HepG2 (cell line): ENCODE results near the gene MEGF11. TPM values are rescaled to one million over a fixed set of nuclear protein-coding genes. Genes with fewer than 3 reads are reported as not detected.

Experiments
- ARID2 ChIP-seq: sonication (generic); formaldehyde crosslinking; IDR thresholded peaks from 2 replicates; pipeline ENCODE4 v1.8.1; 2022; ENCODE audit warnings: mild to moderate bottlenecking, missing genetic modification reagents, borderline replicate concordance
- FOXM1 ChIP-seq: sonication (generic); formaldehyde crosslinking; IDR thresholded peaks from 2 replicates; pipeline ENCODE4 v1.5.0; 2020; ENCODE audit warnings: missing genetic modification reagents
- GMEB1 ChIP-seq: sonication (generic); formaldehyde crosslinking; IDR thresholded peaks from 2 replicates; pipeline ENCODE4 v1.5.1; 2020; ENCODE audit warnings: missing genetic modification reagents, mild to moderate bottlenecking, borderline replicate concordance
- GRHL1 ChIP-seq: sonication (generic); formaldehyde crosslinking; conservative IDR thresholded peaks from 2 replicates; pipeline ENCODE4 v1.8.0; 2022; ENCODE audit warnings: missing genetic modification reagents
- HDAC1 ChIP-seq: sonication (generic); formaldehyde crosslinking; IDR thresholded peaks from 2 replicates; pipeline ENCODE4 v1.5.1; 2020; ENCODE audit warnings: mild to moderate bottlenecking, missing genetic modification reagents
- HMGXB3 ChIP-seq: sonication (generic); formaldehyde crosslinking; IDR thresholded peaks from 2 replicates; pipeline ENCODE4 v1.4.0; 2020; ENCODE audit warnings: missing genetic modification reagents, borderline replicate concordance
- MEF2D ChIP-seq: sonication (generic); formaldehyde crosslinking; IDR thresholded peaks from 2 replicates; pipeline ENCODE4 v1.5.1; 2020; ENCODE audit warnings: mild to moderate bottlenecking, missing genetic modification reagents
- NR2F6 ChIP-seq, 2 experiments: IDR thresholded peaks; 2 replicates each; pipeline ENCODE4 v1.6.1; 2016; ENCODE audit warnings: antibody characterized with exemption in 1 of 2, mild to moderate bottlenecking in 1 of 2
- POLR2A ChIP-seq, 2 experiments: IDR thresholded peaks; 2 replicates each; pipeline ENCODE4 v1.6.1; 2011; ENCODE audit warnings: low read depth in 2 of 2, low read length in 2 of 2, mild to moderate bottlenecking in 1 of 2, moderate library complexity in 1 of 2; ENCODE audit not compliant: insufficient read depth in 1 of 2
- SP4 ChIP-seq: sonication (generic); formaldehyde crosslinking; IDR thresholded peaks from 2 replicates; pipeline ENCODE4 v1.8.1; 2023; ENCODE audit warnings: mild to moderate bottlenecking, missing genetic modification reagents
- STAG1 ChIP-seq: sonication (generic); formaldehyde crosslinking; IDR thresholded peaks from 2 replicates; pipeline ENCODE4 v1.4.0; 2020; ENCODE audit warnings: missing genetic modification reagents
- THAP7 ChIP-seq: sonication (generic); formaldehyde crosslinking; IDR thresholded peaks from 2 replicates; pipeline ENCODE4 v1.8.1; 2023; ENCODE audit warnings: mild to moderate bottlenecking, missing genetic modification reagents
- ZKSCAN1 ChIP-seq: fragments of 150-350 bp; IDR thresholded peaks from 2 replicates; pipeline ENCODE4 v1.6.1; 2014; ENCODE audit warnings: low read length
- ZMAT3 ChIP-seq: sonication (generic); formaldehyde crosslinking; conservative IDR thresholded peaks from 2 replicates; pipeline ENCODE4 v1.7.0; 2021; ENCODE audit warnings: missing genetic modification reagents
- ZNF547 ChIP-seq: sonication (generic); formaldehyde crosslinking; IDR thresholded peaks from 2 replicates; pipeline ENCODE4 v1.5.1; 2020; ENCODE audit warnings: mild to moderate bottlenecking, missing genetic modification reagents
- ZNF691 ChIP-seq: sonication (generic); formaldehyde crosslinking; IDR thresholded peaks from 2 replicates; pipeline ENCODE4 v1.4.0; 2020; ENCODE audit warnings: missing genetic modification reagents, low read depth, mild to moderate bottlenecking, borderline replicate concordance
- ZNF7 ChIP-seq: IDR thresholded peaks from 2 replicates; pipeline ENCODE4 v1.6.1; 2016; ENCODE audit warnings: missing biosample characterization, missing genetic modification reagents
- ZNF780A ChIP-seq: sonication (generic); formaldehyde crosslinking; IDR thresholded peaks from 2 replicates; pipeline ENCODE4 v1.8.0; 2022; ENCODE audit warnings: mild to moderate bottlenecking, missing genetic modification reagents, moderate library complexity
- ZNF83 ChIP-seq: sonication (generic); formaldehyde crosslinking; IDR thresholded peaks from 2 replicates; pipeline ENCODE4 v1.4.0; 2020; ENCODE audit warnings: missing genetic modification reagents, mild to moderate bottlenecking, borderline replicate concordance
- ZSCAN29 ChIP-seq: sonication (generic); formaldehyde crosslinking; conservative IDR thresholded peaks from 2 replicates; pipeline ENCODE4 v1.4.0; 2020; ENCODE audit warnings: mild to moderate bottlenecking, missing genetic modification reagents
- polyA plus RNA-seq, 8 experiments: library from polyadenylated mRNA; depleted of rRNA in 3 of 8; stranded (reverse) in 7 of 8; unstranded in 1 of 8; fragments of >200 nt; fragmentation: Illumina TruSeq in 4 of 8; extraction: Trizol in 4 of 8; gene quantifications; 2 replicates each; pipeline versions ENCODE4 v1.2.1 to v1.2.3, GENCODE V29; 2011 to 2016; ENCODE audit warnings: low read depth in 4 of 8, missing spikeins in 1 of 8, mixed read lengths in 1 of 8; ENCODE audit not compliant: insufficient read depth in 1 of 8
- total RNA-seq, 5 experiments: library from RNA; depleted of rRNA; stranded (reverse); fragments of >200 nt; fragmentation: Illumina TruSeq; extraction: Trizol; gene quantifications; 2 replicates each; pipeline ENCODE4 v1.2.3, GENCODE V29; 2016; ENCODE audit warnings: low read depth in 1 of 5

Gene MEGF11
- total and polyA plus RNA-seq, 2 of the 13 experiments (the other 11 are each of a cell fraction or from before 2014, with no cell fraction given): not detected

GRCh38 chr15:65869954-65870871 lies 383.3 kb downstream of the MEGF11 start (continued):
- TF ChIP-seq HMGXB3 (CRISPR knock-in tag) (no peak), POLR2A (IDR thresholded peaks at IDR 0.05; ENCODE audit: insufficient read depth in 1 of 2, low read depth in 2 of 2, low read length in 2 of 2) (peak in 1 of 2 experiments; percentile 35; a peak in 1 of 4 replicates), ZNF7 (CRISPR knock-in tag) (no peak), ZNF691 (no peak), THAP7 (no peak), MEF2D (CRISPR knock-in tag) (no peak), NR2F6 (IDR thresholded peaks at IDR 0.05) (no peak), NR2F6 (CRISPR knock-in tag; IDR thresholded peaks at IDR 0.05) (0 out of 2 replicates have a peak, but pooled peaks have one; percentile 13), FOXM1 (no peak), STAG1 (CRISPR knock-in tag) (no peak), ZNF780A (0 out of 2 replicates have a peak, but pooled peaks have one; percentile 58), ZKSCAN1 (no peak), ZNF83 (no peak), GRHL1 (no peak), HDAC1 (CRISPR knock-in tag) (peak; percentile 3; the same call in 1 of the 2 replicates), ARID2 (CRISPR knock-in tag) (no peak), ZNF547 (CRISPR knock-in tag) (0 out of 2 replicates have a peak, but pooled peaks have one; percentile 64), GMEB1 (CRISPR knock-in tag) (no peak), ZMAT3 (CRISPR knock-in tag) (0 out of 2 replicates have a peak, but pooled peaks have one; percentile 31), ZSCAN29 (CRISPR knock-in tag) (peak; percentile 11; the same call in 1 of the 2 replicates), SP4 (CRISPR knock-in tag) (no peak)
